Neural crest cell (in vitro differentiated cells): Measurements from ENCODE around the gene GUCD1. TPM values are rescaled to one million over a fixed set of nuclear protein-coding genes. Genes with fewer than 3 reads are reported as not detected.

Experiments used
- DNase-seq: peaks from one replicate; pipeline ENCODE4 v3.0.0; 2021; ENCODE audit warnings: low read depth, mixed read lengths, low spot score
- H3K27ac Mint-ChIP-seq: one replicate; pipeline ENCODE4 v1.8.0; 2021; ENCODE audit warnings: mild to moderate bottlenecking, mixed read lengths; ENCODE audit not compliant: unreplicated experiment
- H3K27me3 Mint-ChIP-seq: 2 replicates; pipeline ENCODE4 v1.8.0; 2021; ENCODE audit warnings: low read depth, mild to moderate bottlenecking, mixed read lengths
- H3K36me3 Mint-ChIP-seq: 2 replicates; pipeline ENCODE4 v1.8.0; 2021; ENCODE audit warnings: low read depth, mild to moderate bottlenecking, mixed read lengths
- H3K4me1 Mint-ChIP-seq: 2 replicates; pipeline ENCODE4 v1.8.0; 2021; ENCODE audit warnings: mixed read lengths
- H3K4me3 Mint-ChIP-seq: one replicate; pipeline ENCODE4 v1.8.0; 2021; ENCODE audit warnings: mild to moderate bottlenecking, mixed read lengths
- H3K9me3 Mint-ChIP-seq: 2 replicates; pipeline ENCODE4 v1.8.0; 2021; ENCODE audit warnings: mixed read lengths
- total RNA-seq: library from RNA; stranded (reverse); gene quantifications from 2 replicates; pipeline ENCODE4 v1.2.1, GENCODE V29; 2021
- TF ChIP-seq, protein P1 (sequence below): fragments of 200-600 bp; sonication (generic); conservative IDR thresholded peaks from 2 replicates; pipeline ENCODE4 v1.5.0; 2021; ENCODE audit warnings: antibody characterized with exemption, mild to moderate bottlenecking

The GUCD1 gene
- total RNA-seq, 1 donor from 2014 or later: 94.9 TPM

DNA sequence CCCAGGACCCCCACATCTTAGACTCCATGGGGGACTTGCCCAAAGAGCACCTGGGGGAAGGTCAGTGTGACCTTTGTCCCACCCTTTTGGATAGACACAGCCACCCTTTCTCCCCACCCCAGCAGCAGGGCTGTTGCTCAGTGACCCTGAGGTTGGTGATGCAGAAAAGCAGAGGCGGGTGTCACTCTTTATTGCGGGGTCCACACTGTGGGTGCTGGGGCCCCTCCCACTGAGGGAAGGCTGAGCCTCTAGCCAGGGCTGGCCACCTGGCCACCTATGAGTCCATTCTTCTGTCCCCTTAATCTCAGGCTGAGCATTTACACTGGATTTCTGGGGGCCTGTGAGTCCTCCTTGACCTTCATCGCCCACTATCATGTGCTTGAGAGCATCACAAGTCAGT, 30.5 kb upstream of the GUCD1 start:
- H3K9me3 Mint-ChIP-seq: no peaks in the 10 kb centered on the region
- no peak for DNase-seq
- H3K27me3 Mint-ChIP-seq: no peaks in the 10 kb centered on the region
- H3K4me3 Mint-ChIP-seq: no peak overlapping the region
- no peaks in the 10 kb centered on the region for H3K4me1 Mint-ChIP-seq
- H3K27ac Mint-ChIP-seq: no peak overlapping the region
- H3K36me3 Mint-ChIP-seq: no peaks in the 10 kb centered on the region
- TF ChIP-seq, protein P1, sequence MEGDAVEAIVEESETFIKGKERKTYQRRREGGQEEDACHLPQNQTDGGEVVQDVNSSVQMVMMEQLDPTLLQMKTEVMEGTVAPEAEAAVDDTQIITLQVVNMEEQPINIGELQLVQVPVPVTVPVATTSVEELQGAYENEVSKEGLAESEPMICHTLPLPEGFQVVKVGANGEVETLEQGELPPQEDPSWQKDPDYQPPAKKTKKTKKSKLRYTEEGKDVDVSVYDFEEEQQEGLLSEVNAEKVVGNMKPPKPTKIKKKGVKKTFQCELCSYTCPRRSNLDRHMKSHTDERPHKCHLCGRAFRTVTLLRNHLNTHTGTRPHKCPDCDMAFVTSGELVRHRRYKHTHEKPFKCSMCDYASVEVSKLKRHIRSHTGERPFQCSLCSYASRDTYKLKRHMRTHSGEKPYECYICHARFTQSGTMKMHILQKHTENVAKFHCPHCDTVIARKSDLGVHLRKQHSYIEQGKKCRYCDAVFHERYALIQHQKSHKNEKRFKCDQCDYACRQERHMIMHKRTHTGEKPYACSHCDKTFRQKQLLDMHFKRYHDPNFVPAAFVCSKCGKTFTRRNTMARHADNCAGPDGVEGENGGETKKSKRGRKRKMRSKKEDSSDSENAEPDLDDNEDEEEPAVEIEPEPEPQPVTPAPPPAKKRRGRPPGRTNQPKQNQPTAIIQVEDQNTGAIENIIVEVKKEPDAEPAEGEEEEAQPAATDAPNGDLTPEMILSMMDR: no peak

DNA sequence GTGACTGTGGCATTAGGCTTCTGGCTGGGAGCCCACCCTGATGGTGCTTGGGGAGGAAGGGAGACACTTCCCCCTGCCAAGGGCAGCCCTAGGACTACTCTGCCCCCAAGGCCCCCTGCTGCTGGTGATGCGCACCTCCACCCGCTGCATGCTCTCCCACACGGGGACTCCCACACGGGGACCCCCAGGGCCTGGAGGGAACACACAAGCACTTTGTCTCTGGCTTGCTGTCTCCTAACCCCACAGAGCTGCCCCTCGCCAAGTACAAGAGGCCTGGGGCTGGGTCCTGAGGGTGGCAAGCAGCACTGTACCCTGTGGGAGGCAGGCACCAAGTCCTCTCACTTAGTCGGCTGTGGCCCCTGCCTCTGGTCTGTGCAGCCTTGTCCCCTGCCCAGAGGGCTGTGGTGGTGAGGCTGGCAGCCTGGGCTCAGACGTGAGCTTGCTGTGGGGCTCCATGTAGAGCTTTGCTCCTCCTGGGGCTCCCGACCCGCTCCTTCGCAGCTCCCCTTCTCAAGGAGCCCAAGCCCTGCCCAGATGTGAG, 30.0 kb upstream of the GUCD1 start:
- Mint-ChIP-seq H3K4me3 (no peak overlapping the region), H3K4me1 (no peaks in the 10 kb centered on the region), H3K27me3 (no peaks in the 10 kb centered on the region), H3K27ac (peak overlapping the region; percentile 35), H3K9me3 (no peaks in the 10 kb centered on the region), H3K36me3 (no peaks in the 10 kb centered on the region)
- TF ChIP-seq, protein P1: no peak
- DNase-seq: no peak

DNA sequence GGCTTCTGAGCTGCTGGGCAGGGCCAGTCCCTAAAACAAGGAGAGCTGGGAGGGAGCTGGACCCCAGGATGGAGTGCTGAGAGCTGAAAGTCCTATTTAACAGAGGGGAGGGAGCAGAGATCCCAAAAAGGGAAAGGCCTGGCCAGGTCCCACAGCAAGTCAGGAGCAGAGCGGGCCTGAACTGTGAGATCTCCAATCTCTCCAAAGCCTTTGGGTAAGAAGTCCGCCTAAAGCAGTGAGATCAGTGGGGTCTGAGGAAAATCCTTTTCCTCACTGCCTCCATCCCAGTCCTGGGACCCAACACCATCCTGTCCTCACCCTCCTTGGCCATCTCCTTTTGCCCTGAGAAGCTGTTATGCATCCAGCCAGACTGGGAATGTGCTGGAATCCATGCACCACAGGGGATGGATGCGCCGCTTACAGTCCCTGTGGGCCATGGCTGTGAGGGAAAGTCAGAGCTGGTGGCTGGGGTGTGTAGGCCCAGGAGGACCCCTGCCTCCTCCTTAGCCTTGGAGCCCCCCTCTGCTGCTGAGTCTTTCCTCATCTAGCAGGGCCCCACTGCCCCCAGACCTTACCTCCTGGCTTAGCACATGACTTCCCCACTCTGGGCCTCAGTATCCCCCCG, 29.3 kb upstream of the GUCD1 start:
- no peak for DNase-seq
- TF ChIP-seq, protein P1: no peak
- Mint-ChIP-seq H3K4me3 (no peak overlapping the region), H3K4me1 (no peaks in the 10 kb centered on the region), H3K9me3 (no peaks in the 10 kb centered on the region), H3K36me3 (no peaks in the 10 kb centered on the region), H3K27me3 (no peaks in the 10 kb centered on the region), H3K27ac (peak overlapping the region; percentile 78)

DNA sequence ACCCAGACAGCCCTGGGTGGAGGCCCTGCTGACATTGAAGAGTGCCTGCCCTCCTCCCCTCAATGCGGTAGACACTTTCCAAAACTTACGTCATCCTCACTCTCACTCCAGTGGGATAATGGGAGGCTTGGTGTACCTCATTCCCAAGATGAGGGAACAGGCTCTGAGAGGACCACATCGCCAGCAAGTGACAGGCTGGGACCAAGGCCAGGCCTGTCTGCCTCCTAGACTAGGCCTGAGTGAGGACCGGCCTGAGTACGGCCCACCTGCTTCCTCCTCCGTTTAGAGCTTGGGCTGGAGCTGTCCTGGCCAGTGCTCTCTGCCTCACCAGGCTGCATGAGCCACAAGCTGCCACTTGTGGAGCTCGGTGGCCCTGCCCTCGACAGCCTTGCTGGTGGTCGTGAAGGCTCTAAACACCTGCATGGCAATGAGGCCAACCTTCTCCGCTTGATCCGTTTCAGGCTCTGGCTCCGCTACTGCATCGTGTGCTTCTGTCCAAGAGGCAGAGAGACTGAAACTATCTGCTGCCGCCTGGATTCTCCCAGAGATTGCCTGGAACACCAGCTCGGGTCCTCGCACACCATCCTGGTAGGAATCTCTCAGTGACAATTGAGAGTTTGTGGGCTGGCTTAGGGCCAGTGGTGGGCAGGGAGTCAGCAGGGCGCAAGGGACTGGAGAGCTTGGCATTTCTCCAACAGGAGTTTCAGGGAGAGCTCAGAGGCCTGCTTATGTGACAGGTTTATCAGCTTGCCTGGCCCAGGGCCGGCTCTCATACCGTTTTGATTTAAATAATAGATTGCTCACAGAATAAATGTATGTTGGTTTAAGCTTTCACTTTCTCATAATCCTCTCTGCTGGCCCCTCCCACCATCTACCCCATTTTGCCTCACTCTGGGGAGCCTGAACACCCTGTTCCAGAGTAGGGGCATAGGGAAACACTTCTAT, 28.6 kb upstream of the GUCD1 start:
- Mint-ChIP-seq H3K4me3 (no peak overlapping the region), H3K4me1 (no peaks in the 10 kb centered on the region), H3K9me3 (no peaks in the 10 kb centered on the region), H3K27me3 (no peaks in the 10 kb centered on the region), H3K27ac (peak overlapping the region; percentile 78), H3K36me3 (no peaks in the 10 kb centered on the region)
- TF ChIP-seq, protein P1: no peak
- no peak for DNase-seq

DNA sequence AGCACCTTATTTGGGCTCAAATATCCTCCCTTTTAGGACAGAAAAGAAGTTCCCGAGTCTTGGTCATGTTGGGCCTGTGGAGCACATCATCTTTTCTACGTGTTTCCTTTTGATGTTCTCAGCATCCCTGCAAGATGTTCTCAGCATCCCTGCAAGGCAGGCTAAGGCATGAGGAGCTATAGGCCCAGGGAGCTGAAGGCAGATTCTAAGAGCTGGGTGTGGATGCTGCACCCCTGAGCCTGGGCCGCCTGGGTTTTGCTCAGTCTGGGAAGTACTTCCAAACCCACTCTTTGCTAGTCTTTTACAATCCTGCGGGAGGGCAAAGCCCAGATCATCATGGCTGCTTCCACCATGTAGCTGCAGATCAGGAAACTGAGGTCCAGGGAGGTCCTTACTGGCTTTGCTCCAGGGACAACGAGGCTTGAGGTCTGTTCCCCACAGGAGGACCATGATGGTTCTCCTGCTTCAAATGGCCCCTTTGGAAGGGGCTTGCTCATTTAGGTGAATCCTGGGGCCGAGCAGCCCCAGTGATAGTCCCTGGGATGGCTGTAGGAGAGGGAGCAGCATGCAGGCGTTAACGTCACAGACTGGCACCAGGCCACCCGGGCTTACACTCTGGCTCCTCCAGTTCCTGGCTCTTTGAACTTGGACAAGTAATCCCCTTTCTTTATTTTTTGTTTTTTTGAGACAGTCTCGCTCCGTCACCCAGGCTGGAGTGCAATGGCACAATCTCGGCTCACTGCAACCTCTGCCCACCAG, 27.3 kb upstream of the GUCD1 start:
- Mint-ChIP-seq H3K4me3 (no peak overlapping the region), H3K27me3 (no peaks in the 10 kb centered on the region), H3K4me1 (no peaks in the 10 kb centered on the region), H3K36me3 (no peaks in the 10 kb centered on the region), H3K27ac (no peak overlapping the region), H3K9me3 (no peaks in the 10 kb centered on the region)
- DNase-seq: no peak
- TF ChIP-seq, protein P1: no peak
